GM12878 (cell line): ENCODE results near the gene DVL2. TPM values are rescaled to one million over a fixed set of nuclear protein-coding genes. Genes with fewer than 3 reads are reported as not detected.

Experiments
- ATAC-seq: fragments of 200-7000 bp; cut with Tn5 transposase; 3 replicates; pipeline ENCODE4 v1.9.1; 2020; ENCODE audit warnings: mild to moderate bottlenecking, moderate library complexity
- BruUV-seq: library from RNA; stranded (reverse); fragments of 400-500 nt; replicated peaks from 2 replicates; lab custom pipeline; 2021; lab: Mats Ljungman, UMichigan
- CTCF ChIA-PET: fragments of 300-600 bp; sonication (Branson Sonifier 250); formaldehyde crosslinking; extraction: SDS; loops from one replicate; lab custom pipeline; 2021; ENCODE audit warnings: inconsistent platforms; lab: Yijun Ruan, JAX
- POLR2A ChIA-PET: fragments of 350-600 bp; formaldehyde crosslinking; extraction: SDS; loops from one replicate; lab custom pipeline; 2021; ENCODE audit warnings: inconsistent platforms; lab: Charles Lee
- RAD21 ChIA-PET: fragments of 300-600 bp; sonication (Branson Sonifier 250); formaldehyde crosslinking; loops from one replicate; lab custom pipeline; 2023; ENCODE audit warnings: antibody characterized with exemption; ENCODE audit not compliant: unreplicated experiment; lab: Charles Lee
- SMC1A ChIA-PET: fragments of 300-600 bp; sonication (Branson Sonifier 250); formaldehyde crosslinking; loops from one replicate; lab custom pipeline; 2023; ENCODE audit not compliant: unreplicated experiment, uncharacterized antibody; lab: Charles Lee
- DNase-seq: peaks from one replicate; pipeline ENCODE4 v3.0.0-alpha.2; 2011; ENCODE audit warnings: low read depth, low spot score
- FAIRE-seq: peaks from 3 replicates; lab custom pipeline; 2011; peaks lifted over from hg19 to GRCh38; lab: Jason Lieb, UNC
- H2AFZ ChIP-seq: 2 replicates; pipeline ENCODE4 v1.6.0; 2011; ENCODE audit warnings: low read depth, low read length, control low read depth; ENCODE audit not compliant: control insufficient read depth
- H3K27ac ChIP-seq: 2 replicates; pipeline ENCODE4 v1.5.1; 2011; ENCODE audit warnings: control low read depth; ENCODE audit not compliant: control insufficient read depth, insufficient read depth
- H3K27me3 ChIP-seq, 2 experiments: replicated peaks in 1 of 2; 2 replicates each; pipeline versions ENCODE4 v1.6.0 to v1.6.1; 2011; ENCODE audit warnings: low read length in 1 of 2; ENCODE audit not compliant: control insufficient read depth in 2 of 2, insufficient read depth in 2 of 2
- H3K36me3 ChIP-seq, 2 experiments: 2 replicates each; pipeline ENCODE4 v1.5.1; 2011; ENCODE audit warnings: low read length in 1 of 2; ENCODE audit not compliant: control insufficient read depth in 2 of 2, insufficient read depth in 2 of 2
- H3K4me1 ChIP-seq: 2 replicates; pipeline ENCODE4 v1.6.1; 2011; ENCODE audit warnings: mild to moderate bottlenecking, low read length, moderate library complexity, mixed read lengths; ENCODE audit not compliant: control insufficient read depth, insufficient read depth
- H3K4me2 ChIP-seq: 2 replicates; pipeline ENCODE4 v1.6.0; 2011; ENCODE audit warnings: control low read depth; ENCODE audit not compliant: control insufficient read depth, insufficient read depth
- H3K4me3 ChIP-seq: fragments of 200-600 bp; sonication (generic); 2 replicates; pipeline ENCODE4 v1.5.1; 2016
- H3K79me2 ChIP-seq: 2 replicates; pipeline ENCODE4 v1.6.0; 2011; ENCODE audit warnings: low read length; ENCODE audit not compliant: control insufficient read depth, insufficient read depth
- H3K9ac ChIP-seq: 2 replicates; pipeline ENCODE4 v1.8.0; 2011; ENCODE audit warnings: low read length, control low read depth, mixed read lengths; ENCODE audit not compliant: control insufficient read depth, insufficient read depth
- H3K9me3 ChIP-seq: replicated peaks from 3 replicates; pipeline ENCODE4 v1.5.1; 2011; ENCODE audit warnings: mild to moderate bottlenecking, low read length; ENCODE audit not compliant: control insufficient read depth, insufficient read depth
- H4K20me1 ChIP-seq: 2 replicates; pipeline ENCODE4 v1.6.0; 2011; ENCODE audit not compliant: control insufficient read depth, insufficient read depth
- EGR1 ChIP-seq, 2 experiments: IDR thresholded peaks; 1 replicate in 1 of 2; 2 replicates in 1 of 2; pipeline ENCODE4 v1.6.1; 2011 to 2012; ENCODE audit warnings: low read depth in 2 of 2, low read length in 2 of 2, borderline replicate concordance in 1 of 2, mild to moderate bottlenecking in 1 of 2, moderate library complexity in 1 of 2
- EZH2 ChIP-seq: IDR thresholded peaks from 2 replicates; pipeline ENCODE4 v1.6.1; 2012; ENCODE audit warnings: low read depth, mild to moderate bottlenecking, control low read depth, inconsistent platforms, low read length, borderline replicate concordance; ENCODE audit not compliant: control insufficient read depth
- FOXM1 ChIP-seq: IDR thresholded peaks from 2 replicates; pipeline ENCODE4 v1.6.1; 2012; ENCODE audit warnings: low read depth, mild to moderate bottlenecking, inconsistent platforms, low read length, moderate library complexity
- MEF2A ChIP-seq: IDR thresholded peaks from 2 replicates; pipeline ENCODE4 v1.6.1; 2011; ENCODE audit warnings: low read depth, mild to moderate bottlenecking, low read length, moderate library complexity; ENCODE audit not compliant: insufficient read depth
- SMAD1 ChIP-seq: fragments of 450-650 bp; IDR thresholded peaks from 2 replicates; pipeline ENCODE4 v1.6.1; 2018; ENCODE audit warnings: mild to moderate bottlenecking, low read depth; ENCODE audit not compliant: partially characterized antibody
- SREBF1 ChIP-seq: IDR thresholded peaks from 2 replicates; pipeline ENCODE4 v1.6.1; 2012; ENCODE audit warnings: mild to moderate bottlenecking, low read length
- ZBTB40 ChIP-seq: fragments of 450-650 bp; IDR thresholded peaks from 2 replicates; pipeline ENCODE4 v1.6.1; 2016; ENCODE audit warnings: mild to moderate bottlenecking, moderate library complexity, borderline replicate concordance
- WGBS: methylation state at CpG from one replicate; pipeline ENCODE4 v1.1.6; 2016; ENCODE audit warnings: low lambda C conversion rate; ENCODE audit not compliant: insufficient replicate concordance, insufficient coverage; ENCODE audit errors: missing lambda C conversion rate; 5-methylcytosine and 5-hydroxymethylcytosine counted together
- in situ Hi-C: fragments of 300-500 bp; cut with MboI; formaldehyde crosslinking; loops from 9 replicates; pipeline ENCODE4 v1.14.3; 2018; ENCODE audit warnings: mixed read lengths
- intact Hi-C: fragments of 100-400 bp; cut with micrococcal nuclease; formaldehyde crosslinking; loops from one replicate; pipeline ENCODE4 v1.14.2; 2022; ENCODE audit not compliant: unreplicated experiment
- polyA plus RNA-seq, 11 experiments: library from polyadenylated mRNA; depleted of rRNA in 4 of 11; unstranded in 6 of 11; stranded (reverse) in 5 of 11; fragments of >200 nt; fragmentation: Nextera tagmentation in 4 of 11; fragmentation: Illumina TruSeq in 1 of 11; extraction: Ambion mirVana in 4 of 11; extraction: Trizol in 1 of 11; gene quantifications; 1 replicate in 1 of 11; 2 replicates in 10 of 11; pipeline versions ENCODE4 v1.2.1 to v1.2.3, GENCODE V29; 2011 to 2016; ENCODE audit warnings: inconsistent platforms in 2 of 11, missing spikeins in 2 of 11, low read depth in 1 of 11
- total RNA-seq, 4 experiments: library from RNA; depleted of rRNA in 3 of 4; stranded (reverse); fragments of >200 nt in 3 of 4; fragmentation: Illumina TruSeq in 1 of 4; extraction: Trizol in 1 of 4; gene quantifications; 2 replicates each; pipeline versions ENCODE4 v1.2.1 to v1.2.3, GENCODE V29; 2013 to 2021

DVL2 gene
- total and polyA plus RNA-seq, 10 of the 15 experiments (the other 5 are each of a cell fraction or from before 2014, with no cell fraction given), result 0.97 to 44.8 (median 23.2) TPM

DNA sequence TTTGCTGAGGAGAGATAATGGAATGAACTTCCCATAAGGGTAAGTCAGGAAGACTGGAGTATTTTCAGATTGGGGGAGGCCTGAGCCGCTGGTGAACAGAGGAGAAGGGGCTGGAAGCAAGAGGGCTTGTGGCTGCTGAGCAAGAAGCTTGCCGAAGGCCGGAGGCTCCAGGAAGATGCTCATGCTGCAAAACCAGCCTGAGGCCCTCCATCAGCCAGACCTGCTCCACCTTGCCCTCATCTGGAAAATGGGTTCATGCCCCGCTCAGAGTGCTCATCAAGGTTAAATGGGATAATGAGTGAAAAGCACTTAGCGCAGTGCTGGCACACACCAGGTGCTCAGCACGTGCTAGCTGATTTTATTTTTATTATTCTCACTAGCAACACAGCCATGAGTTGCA is 49.7 kb downstream of the DVL2 start:
- Histone ChIP-seq H4K20me1 (no peaks in the 10 kb centered on the region), H3K27me3 (no peaks in the 10 kb centered on the region), H3K36me3 (no peaks in the 10 kb centered on the region), H3K4me3 (no peak overlapping the region), H3K27ac (no peak overlapping the region), H3K79me2 (no peaks in the 10 kb centered on the region), H2AFZ (no peak overlapping the region), H3K9ac (no peak overlapping the region), H3K4me1 (no peaks in the 10 kb centered on the region), H3K9me3 (no peaks in the 10 kb centered on the region), H3K4me2 (no peak overlapping the region)
- FAIRE-seq (no peak), DNase-seq (no peak), ATAC-seq (no peak)
- intact Hi-C loops, result no loop called here
- ChIA-PET CTCF (no interaction called here), SMC1A (interaction anchor here (1.3 kb wide), 1 partner anchor 48 kb away, joined by 3 read pairs; no protein-coding TSS in a partner anchor), RAD21 (no interaction called here), POLR2A (no interaction called here)
- in situ Hi-C loops, result no loop called here
- BruUV-seq, result no TSS peak
- WGBS, result 49% methylated on average over 6 of the region's 6 CpGs
- TF ChIP-seq ZBTB40 (no peak), FOXM1 (no peak), MEF2A (no peak), EGR1 (IDR thresholded peaks at IDR 0.05; ENCODE audit: borderline replicate concordance in 1 of 2, low read depth in 2 of 2, low read length in 2 of 2) (no peak), SREBF1 (no peak), SMAD1 (no peak), EZH2 (no peak)
